ENCODE results near the gene ADAM8.

GRCh38 chr10:133242611-133243356 is 33.9 kb downstream of the ADAM8 start:
- no peak for TF ChIP-seq CTCF (IDR thresholded peaks at IDR 0.05)
- no peak for TF ChIP-seq EZH2 (IDR thresholded peaks at IDR 0.05; ENCODE audit: borderline replicate concordance, insufficient read depth, low read depth, low read length, poor library complexity, severe bottlenecking)
